Coronary artery (tissue), 2 donors: ENCODE data around the gene IFNA1.
"Not testable (repeated sequence)": the region's sequence is repeated elsewhere in the genome, so short reads cannot be mapped to it uniquely, and the experiment has no call there.

Source experiments
- DNase-seq: peaks from one replicate; pipeline ENCODE4 v3.0.0-alpha.2; 2017; ENCODE audit warnings: low spot score
- H3K27ac ChIP-seq, 2 donors: fragments of 200-600 bp; sonication (generic); one replicate each; pipeline ENCODE4 v1.5.1; 2016 to 2019
- H3K4me3 ChIP-seq: fragments of 200-600 bp; sonication (generic); 2 replicates; pipeline ENCODE4 v1.5.1; 2016; ENCODE audit warnings: mild to moderate bottlenecking, moderate library complexity
- CTCF ChIP-seq: fragments of 200-600 bp; sonication (generic); IDR thresholded peaks from one replicate; pipeline ENCODE4 v1.5.1; 2019; ENCODE audit warnings: antibody characterized with exemption

Gene IFNA1

DNA sequence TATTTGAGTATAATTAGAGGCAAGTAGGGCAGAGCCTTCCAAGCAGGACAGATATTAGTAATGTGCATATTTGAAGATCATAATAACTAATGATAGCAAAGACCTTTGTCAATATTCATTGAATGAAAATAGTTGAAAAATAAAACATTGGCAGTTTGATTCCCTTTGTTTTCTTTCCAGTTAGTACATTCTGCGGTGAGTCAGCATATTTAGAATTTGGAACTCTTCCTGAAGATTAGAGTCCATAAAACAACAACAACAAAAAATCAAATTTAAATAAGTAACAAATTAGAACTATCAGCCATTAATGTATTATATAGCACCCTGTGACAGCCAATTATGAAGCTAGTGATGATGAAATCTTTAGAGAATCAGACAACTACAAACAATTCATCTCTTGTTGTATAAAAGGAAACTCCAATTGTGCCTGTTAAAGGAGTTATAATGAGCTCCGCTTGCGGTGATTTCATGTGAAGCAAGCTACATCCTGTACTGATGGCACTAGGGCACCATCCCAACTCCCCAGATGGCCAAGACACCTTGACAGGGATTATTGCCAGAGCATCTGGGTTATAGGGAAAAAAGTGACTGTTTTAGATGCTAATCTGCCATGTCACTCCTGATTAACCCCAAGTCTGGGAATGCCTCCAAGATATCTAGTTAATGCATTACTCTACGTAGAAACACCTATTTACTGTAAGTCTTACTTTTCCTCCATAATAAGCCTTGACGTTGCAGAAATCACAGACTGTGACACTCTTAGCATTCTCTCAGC is 24.6 kb upstream of the IFNA1 start:
- no peak for TF ChIP-seq CTCF
- DNase-seq: no peak
- Histone ChIP-seq H3K27ac (no peak overlapping the region), H3K4me3 (no peak overlapping the region)

- no peak overlapping the region for H3K4me3 ChIP-seq
- TF ChIP-seq CTCF: no peak
- DNase-seq: no peak
- H3K27ac ChIP-seq: no peak overlapping the region
Observed at GRCh38 chr9:21428235-21428634, 12.0 kb upstream of the IFNA1 start.

GRCh38 chr9:21429191-21429590 is 11.0 kb upstream of the IFNA1 start:
- DNase-seq: no peak
- Histone ChIP-seq H3K27ac (no peak overlapping the region), H3K4me3 (no peak overlapping the region)
- TF ChIP-seq CTCF: no peak

GRCh38 chr9:21432672-21433425 is 7.4 kb upstream of the IFNA1 start:
- Histone ChIP-seq H3K27ac (no peak overlapping the region), H3K4me3 (no peak overlapping the region)
- no peak for DNase-seq
- TF ChIP-seq CTCF: no peak

- Histone ChIP-seq H3K4me3 (no peak overlapping the region), H3K27ac (no peak overlapping the region)
- no peak for TF ChIP-seq CTCF
- DNase-seq: no peak
Observed at GRCh38 chr9:21434202-21435014, 5.8 kb upstream of the IFNA1 start.

GRCh38 chr9:21435015-21435383 is 5.2 kb upstream of the IFNA1 start:
- not testable (repeated sequence) for H3K4me3 ChIP-seq, DNase-seq

DNA sequence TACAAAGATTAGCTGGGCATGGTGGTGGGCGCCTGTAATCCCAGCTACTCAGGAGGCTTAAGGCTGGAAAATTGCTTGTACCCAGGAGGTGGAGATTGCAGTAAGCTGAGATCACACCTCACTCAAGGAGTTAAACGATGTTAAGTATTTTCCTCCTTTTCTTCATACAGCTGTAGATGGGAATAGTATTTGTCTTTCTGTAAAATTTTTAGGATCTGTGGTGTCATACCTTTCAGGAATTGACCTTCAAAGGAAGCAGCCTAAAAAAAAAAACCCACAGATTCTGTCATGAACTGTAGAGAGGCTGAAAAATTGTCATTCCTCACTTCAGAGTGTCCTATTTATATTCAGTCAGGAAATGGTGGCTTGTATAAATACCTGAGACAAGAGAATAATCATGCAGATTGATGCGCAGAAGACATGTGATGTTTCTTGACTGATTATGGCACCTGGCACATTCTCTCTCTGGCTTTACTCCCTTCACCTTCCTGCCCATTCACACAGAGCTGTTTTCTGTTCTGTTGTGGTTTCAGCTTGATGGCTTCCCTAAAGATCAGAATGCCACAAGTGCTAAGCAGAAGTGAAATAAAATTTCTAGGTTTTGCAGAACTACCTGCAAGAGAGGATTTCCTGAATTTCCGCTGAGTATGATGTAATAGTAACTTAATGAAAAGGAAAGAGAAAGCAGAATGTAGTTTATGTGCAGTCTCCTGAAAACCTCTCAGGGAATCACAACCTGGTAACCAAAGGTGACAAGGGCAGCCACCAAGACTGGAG is 3.8 kb downstream of the IFNA1 start:
- TF ChIP-seq CTCF: no peak
- no peak for DNase-seq
- Histone ChIP-seq H3K27ac (no peak overlapping the region), H3K4me3 (no peak overlapping the region)

More at GRCh38 chr9:21435015-21435383, 5.2 kb upstream of the IFNA1 start:
- H3K27ac ChIP-seq: not testable (repeated sequence)

- not testable (repeated sequence) for DNase-seq, H3K4me3 ChIP-seq, H3K27ac ChIP-seq
Observed at GRCh38 chr9:21449312-21449711, 9.1 kb downstream of the IFNA1 start.
